NCI-H510A treated with DMSO at 0.1 percent for 48 hours (cell line): ENCODE data around the gene CFAP100.
A peak's percentile ranks its signal among the peaks of the same experiment; 100 is the strongest.

Experiments used
- DNase-seq: peaks from one replicate; lab custom pipeline; 2025; lab: John Stamatoyannopoulos, UW

Gene CFAP100

DNA sequence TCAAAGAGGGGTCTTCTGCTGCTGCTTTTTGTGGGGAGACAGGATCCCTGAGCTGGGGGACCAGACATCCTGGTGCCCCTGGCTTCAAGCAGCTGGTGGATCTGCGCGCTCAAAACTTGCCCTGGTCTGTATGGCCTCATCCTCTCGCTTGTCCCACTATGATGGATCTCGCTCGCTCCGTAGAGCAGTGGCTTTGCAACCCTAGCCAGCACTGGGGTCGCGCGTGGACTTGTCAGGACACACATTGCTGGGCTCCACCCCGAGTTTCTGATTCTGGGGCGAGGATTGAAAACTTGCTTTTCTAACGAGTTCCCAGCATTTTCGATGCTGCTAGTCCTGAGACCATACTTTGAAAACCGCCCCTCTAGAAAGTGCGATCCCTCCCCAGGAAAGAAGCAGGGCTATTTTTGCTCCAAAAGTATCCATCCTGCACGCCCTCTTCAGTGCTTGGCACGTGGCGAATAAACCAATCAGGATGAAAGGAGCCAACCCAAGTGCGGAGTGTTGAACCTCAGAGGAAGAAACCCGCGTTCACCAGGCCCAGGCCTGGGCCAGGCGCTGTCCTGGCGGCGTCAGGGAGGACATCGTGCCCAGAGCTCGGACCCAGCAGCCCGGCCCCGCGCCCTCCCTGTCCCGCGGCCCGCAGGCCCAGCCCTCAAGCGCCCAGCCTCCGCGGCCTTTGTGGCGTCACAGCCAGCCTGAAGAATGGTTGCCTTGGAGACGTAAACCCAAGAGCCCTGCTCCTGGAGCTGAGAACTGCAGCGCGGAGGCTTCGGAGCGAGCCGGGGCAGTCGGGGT lies at the start of gene CFAP100:
Gene CFAP100, plus strand, starts transcription at position 731 of the 798 bp plus-strand sequence. CDS start 1,092 bp downstream, outside the sequence.
- DNase-seq, result peak; percentile 19

DNA sequence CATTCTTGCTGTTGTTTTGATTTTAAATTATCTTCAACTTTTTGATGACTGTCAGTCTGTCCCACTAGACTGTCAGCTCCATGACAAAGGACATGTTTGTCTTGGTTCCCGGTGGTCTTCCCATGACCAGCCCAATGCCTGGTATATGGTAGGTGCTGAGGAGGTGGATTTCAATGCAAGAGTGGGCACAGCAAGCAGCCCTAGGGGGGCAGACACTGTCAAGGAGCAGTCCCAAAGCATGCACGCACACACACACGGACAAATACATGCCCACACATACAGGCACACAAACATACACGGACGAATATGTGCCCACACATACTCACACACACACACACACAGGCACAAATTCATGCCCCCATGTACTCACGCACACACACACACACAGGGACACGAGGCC lies 49.5 kb upstream of the CFAP100 start:
- DNase-seq, result no peak

DNA sequence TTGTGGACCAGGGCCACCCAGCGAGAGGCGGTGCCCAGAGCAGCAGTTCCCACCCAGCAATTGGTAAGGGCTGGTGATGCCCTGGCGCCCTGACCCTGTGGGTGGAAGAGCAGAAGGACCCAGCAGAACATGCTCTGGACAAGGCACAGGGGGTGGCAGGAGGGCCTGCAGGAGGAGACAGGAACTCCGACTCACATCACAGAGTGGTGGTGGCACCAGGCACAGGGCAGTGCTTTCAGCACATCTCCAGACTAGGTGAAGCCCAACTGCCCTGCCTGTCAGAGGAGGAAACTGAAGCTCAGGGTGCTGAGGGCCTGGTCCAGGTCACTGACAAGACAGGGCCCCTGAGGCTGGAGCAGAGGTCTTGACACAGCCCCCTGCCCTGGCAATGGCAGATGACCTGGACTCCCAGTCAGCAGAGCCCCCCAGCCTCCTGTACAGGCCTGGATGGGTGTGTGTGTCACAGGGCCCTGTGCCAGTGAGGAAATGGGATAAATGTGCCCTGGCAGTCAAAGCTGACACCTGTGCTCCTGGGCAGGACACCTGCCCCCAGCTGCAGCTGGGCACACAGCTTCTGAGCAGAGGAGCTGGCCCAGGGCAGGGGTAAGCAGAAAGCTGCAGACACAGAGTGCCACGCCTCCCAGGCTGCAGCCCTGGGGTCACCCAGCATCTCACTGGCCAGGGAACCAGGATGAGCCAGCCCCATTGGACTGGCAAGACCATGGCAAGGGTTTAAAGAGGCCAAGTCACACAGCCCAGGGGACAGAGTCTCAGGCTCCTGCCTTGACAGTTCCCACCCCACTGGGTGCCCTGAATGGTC lies 48.9 kb upstream of the CFAP100 start:
- no peak for DNase-seq

DNA sequence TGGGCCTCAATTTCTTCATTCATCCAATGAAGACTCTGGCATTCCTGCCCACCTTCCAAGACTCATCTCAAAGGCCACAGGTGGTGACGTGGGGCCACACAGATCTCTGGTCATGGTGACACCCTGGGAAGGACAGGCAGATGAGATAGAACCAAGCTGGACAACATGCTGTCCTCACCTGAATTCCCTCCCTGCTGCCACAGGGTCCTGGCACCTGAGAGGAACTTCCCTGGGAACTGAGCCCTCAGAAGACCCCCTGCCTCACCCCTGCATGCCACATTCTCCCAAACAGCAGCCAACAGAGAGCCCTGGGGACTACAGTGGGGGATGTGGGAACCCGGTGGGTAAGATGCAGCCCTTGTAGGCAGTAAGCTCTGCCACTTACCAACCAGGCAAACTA lies 48.2 kb upstream of the CFAP100 start:
- DNase-seq, result no peak

DNA sequence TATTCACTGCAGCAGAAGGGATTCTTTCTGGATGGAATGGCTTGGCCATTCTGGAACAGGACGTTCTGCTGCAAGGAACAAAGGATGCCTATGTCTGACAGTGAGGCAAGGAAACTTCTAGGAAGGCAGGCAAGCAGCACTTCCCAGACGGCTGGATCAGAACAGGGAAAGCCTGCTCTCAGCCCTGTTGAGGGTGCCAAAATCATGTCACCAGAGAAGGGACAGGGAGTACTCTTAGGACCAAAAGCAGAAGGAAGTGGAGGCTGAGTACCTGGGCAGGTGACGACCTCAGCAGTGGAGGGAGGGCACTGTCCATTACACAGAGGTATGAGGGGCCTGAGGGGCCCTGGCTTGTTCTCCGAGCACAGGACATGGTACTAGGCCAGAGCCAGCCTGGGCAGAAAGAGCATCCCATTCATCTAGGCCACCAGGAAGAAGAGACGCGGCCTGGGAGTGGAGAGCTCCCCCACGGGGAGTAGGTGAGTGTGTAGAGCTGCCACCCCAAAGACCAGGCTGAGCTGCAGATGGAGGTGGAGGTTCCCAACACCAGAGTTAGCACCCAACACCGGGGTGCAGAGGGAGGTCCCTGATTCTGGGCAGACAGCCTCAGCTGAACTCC lies 47.1 kb upstream of the CFAP100 start:
- DNase-seq, result no peak

DNA sequence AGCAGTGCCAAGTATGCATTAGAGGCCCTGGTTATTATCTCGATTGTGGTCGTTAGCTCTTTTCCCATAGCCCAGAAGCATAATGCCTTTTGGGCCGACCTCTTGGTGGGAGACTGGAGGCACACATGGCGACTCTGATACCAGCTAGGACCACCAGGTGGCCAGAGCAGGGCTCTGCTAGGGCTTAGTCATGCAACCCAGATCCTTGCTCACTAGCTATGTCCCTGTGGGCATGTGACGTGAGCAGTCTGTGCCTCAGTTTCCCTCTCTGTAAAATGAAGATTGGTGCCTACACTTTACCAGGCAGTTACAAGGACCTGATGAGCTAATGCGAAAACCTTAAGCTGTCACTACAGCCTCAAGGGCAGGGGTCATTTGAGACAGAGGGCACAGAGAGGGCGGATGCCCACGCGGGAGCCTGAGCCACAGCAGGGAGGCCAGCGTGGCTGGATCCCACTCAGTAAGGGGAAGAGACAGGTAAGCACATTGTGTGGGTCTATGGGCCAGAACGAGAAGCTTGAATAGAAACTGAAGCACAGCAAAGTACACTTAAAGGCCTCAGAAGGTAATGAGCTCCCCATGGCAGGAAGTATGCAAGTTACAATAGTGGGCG lies 46.3 kb upstream of the CFAP100 start:
- DNase-seq, result no peak

DNA sequence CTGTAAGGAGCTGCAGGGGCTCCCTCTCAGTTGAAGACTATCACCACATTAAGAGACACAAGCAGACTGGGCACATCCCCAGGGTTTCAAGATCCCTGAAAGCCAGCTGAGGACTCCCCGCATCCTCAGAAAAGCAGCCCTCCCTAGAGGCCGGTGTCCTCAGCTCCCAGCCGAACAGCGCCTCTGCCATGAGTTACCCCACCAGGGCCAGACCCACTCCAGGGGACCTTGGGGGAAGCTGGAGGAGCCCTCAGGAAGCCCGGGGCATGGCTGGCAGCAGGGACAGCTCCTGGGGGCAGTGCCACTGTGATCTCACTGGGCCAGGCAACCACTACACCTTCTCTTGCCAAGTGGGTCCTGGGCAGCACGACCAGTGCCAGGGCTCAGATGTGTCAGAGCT lies 45.6 kb upstream of the CFAP100 start:
- no peak for DNase-seq

DNA sequence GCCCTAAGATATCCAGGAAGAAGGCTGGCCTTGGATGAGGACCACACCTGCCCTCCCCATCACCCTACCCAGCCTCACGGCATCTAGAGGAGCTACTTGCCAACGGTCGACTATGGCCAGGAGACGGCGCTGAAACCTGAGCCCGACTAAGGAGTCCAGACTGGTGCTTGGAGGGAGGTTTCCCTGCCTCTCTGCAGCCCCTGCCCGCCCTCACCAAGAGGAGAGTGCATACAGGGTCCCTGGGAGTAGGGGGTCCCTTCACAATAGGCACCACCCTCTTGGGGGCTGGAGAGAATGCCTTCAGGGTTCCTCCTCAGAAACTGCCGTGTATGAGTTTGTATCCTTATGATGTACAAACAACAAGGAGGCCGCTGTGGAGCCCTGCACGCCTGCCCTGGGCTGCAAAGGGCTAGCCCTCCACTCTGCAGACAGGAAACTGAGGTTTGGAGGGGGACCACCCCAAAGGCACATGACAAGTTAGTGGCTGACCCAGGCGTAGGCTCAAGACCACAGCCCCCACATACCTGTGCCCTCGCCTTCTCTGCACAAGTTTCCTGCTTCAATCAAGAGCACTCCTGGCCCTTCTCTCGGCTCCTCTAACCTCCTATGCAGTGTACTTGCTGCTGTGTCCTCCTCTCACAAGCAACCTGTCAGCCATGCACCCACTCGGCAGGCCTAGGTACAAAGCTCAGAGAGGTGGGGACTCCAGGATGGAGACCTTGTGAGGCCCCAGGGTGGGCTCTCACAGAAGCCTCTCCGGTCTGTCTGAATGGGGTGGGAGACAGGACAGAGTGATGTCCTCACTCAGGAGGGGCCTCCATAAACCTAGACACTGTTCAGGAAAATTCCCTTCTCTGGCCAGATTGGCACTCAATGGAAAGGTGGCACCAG lies 44.9 kb upstream of the CFAP100 start:
- DNase-seq, result no peak

DNA sequence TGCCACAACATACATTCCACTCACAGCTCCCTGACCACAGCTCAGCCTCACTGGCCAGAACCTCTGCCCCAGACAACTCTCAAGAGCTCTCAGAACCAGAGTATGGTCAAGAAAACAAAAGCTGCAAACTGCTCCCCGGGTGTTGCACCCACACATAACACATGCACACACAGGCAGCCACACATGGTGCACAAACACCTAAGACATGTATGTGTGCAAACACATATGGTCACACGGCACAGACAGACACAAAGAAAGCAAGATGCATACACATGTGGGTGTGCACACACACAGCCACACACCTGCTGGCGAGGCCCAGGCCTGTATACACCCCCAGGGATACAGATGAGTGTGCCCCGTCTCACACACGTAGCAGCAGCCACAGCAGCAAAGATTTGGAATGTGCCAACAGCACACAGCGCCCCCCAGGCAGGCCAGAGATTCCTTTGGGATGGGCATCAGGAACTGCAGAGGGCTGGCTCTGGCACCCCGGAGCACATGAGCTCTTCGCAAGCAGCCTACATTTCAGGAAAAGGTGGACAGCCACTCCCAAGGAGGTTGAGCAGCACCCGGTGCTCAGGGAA lies 44.1 kb upstream of the CFAP100 start:
- no peak for DNase-seq

DNA sequence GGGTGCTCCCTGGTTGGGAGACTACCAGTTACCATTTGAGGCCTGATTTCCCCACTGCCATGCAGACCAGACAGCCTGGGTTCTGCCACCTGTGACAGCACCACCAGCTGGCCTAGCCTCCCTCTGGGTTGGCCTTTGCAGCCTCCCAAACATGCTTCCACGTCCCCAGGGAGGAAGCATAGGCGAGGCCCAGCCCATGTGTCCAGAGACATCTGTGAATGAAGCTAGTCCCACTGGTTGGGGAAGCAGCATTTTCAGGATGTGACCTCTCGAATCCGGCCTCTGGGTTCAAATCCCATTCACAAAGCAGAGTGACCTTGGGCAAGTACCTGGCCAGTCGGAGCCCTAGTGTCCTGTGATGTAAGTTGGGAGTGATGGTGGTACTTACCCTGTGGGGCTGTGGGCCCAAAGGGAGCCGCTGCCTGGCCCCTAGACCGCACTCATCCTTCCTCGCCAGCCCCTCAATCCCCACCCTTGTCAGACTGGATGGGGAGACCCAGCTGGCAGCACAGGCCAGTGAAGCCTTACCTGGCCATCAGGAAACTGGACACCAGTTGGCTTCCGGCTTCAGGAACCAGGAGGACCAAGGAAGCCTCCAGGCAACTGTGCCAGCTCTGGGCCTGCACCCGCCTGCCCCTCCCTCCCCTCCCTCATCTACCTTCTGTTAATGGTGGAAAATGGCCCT lies 43.5 kb upstream of the CFAP100 start:
- DNase-seq, result no peak

DNA sequence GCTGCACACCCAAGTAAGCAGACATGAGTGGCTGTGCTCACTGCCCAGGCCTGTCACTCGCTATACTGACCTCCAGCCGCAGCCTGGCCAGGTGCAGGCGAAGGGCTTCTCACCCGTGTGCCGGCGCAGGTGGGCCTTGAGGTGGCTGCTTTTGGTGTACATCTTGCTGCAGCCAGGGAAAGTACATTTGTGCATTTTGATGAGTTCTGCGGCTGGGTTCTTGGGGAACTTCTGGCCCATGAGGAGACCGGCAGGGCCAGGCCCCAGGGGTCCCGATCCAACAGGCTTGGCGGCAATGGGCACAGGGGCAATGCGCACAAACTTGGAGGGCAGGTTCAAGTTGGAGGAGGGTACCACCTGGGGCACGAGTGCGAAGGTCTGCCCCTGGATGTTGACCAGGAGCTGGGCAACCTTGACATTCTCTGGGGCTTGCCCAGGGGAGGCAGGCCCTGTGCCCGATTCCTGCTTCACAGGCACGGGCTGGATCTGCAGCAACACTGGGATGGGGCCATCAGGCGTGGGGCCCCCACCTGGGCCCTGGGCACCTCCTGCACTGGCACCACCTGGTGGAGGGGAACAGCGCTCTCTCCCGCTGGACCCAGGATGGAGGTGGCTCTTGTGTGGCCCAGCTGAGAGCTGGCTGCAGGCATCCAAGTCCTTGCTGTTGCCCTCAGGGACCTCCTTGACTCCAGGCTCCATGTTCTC lies 42.8 kb upstream of the CFAP100 start:
- no peak for DNase-seq

DNA sequence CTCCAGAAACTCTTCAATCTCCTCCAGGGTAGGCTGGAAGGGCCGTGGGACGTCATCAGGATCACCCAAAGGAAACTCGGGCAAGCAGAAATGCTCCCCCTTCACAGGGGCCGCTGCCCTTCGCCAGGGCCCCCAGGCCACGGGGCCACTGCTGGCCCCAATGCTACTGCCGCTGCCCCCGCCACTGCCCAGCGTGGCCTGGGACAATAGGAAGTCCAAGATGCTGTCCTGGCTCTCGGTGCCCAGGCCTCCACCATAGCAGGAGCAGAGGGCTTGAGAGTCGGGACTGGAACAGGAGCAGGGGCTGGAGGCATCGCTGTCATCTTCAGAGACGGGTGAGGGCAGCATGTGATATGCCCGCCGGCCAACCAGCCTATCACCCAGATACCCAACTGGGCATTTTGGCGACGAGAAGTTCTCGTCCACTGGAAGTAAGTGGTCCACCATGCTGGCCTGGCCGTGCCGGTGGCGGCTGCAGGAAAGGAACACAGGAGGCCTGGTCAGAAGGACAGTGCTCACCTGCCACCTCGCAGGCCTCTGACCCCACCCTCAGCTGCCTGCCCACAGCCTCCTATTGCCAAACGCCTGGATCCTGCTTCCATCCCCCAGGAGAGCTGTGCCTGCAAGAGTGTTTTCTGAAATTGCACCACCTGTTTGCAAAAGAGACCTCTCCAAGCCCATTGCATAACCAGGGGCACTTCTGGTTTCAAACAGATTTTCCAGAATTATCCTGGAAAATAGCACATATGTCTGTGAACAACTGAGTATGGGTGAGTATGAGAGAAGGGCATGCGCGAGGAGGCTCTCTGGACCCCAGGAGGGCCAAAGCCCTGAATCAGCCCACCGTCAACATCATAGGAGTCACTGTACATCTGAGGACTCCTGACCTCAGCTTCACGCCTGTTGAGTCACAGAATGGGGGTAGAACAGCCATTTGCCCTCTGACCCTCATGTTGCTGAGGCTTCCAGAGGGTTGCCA lies 41.9 kb upstream of the CFAP100 start:
- DNase-seq, result no peak

DNA sequence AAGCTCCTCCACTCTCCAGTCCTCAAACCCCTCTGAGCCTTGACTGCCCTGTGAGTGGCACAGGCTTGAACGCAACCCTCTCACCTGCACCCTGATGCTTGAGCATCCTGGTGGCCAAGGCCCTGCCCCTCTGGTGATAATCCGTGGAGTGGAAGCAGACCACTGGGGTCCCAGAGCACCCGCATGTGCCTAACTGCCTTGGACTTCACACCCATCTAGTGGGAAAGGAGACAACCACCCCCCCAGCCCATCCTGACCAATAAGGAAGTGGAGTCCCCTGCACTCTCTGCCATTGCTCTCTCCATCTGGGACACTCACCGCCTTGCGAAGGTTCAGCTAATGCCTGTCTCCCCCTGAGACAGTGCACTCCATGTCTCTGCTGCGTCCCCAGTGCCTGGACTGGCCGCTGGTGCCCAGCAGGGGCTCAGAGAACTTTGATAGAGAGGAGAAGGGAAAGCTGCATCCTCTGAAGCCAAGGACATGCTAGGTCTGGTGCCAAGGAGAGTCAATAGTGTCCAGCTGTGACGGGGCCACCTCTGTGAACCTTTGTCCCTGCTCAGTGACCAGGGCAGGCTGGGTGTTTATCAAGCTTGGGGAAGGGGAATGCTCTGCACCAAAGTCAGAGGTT lies 40.9 kb upstream of the CFAP100 start:
- no peak for DNase-seq

DNA sequence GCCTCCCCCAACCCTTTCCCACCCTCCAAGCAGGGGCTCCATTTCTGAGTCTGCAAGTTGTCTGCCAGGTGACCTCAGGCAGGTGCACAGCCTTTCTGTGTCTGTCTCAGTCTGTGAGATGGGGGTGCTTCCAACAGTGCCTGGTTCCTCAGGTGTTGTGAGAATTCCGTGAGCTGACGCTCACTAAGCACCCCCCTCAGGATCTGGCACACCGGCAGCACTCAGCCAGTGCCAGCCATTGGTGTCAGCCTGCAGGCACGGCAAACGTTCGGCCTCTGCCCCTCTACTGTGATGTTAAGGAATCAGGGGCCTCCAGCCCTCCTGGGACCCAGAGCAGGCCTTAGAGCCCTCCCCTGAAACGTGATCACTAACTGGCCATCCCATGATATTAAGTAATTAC lies 39.9 kb upstream of the CFAP100 start:
- DNase-seq, result no peak

DNA sequence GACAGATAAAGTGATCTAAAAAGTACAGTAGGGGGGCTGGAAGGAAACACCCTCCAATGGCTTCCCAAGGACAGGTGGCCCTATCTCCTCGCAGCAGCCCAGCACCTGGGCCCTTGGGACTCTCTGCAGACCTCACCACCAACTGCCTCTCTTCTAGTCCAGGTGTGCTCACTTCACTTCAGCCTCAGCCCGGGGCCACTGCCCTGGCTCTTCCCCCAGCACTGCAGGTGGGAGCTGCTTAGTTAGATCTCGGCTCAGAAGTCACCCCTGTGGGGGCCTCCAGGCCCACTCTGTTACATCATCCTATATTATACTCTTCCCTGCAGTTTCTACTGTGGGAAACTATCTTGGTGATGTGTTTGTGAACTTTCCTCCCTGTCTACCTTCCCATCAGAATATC lies 39.5 kb upstream of the CFAP100 start:
- DNase-seq, result peak; percentile 13

DNA sequence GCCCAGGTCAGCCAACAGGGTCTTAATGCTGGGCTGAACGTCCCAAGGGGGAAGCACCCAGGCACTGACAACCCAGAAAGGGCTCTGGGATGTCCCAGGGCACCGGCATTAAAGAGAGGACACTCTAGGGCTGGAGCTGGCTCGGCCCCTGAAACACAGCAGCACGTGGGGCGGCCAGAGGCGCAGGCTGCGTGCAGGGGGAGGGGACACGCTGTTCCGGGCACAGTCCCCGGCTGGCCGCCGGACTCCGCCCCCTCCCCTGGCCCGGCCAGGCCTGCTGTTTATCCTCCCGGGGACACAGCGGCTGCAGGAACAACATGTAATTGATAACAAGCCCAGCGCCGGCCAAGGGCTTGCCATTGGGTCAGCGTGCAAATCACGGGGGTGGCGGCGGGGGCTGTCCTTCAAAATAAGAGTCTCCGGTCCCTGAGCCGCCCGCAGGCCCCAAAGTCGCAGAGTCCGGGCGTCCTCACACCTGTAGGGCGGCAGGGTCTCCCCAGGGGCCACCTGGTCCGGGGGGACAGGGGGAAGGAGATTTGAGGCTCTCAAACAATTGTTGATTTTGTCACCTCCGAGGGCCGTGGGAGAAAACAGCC lies 38.8 kb upstream of the CFAP100 start:
- DNase-seq, result no peak

DNA sequence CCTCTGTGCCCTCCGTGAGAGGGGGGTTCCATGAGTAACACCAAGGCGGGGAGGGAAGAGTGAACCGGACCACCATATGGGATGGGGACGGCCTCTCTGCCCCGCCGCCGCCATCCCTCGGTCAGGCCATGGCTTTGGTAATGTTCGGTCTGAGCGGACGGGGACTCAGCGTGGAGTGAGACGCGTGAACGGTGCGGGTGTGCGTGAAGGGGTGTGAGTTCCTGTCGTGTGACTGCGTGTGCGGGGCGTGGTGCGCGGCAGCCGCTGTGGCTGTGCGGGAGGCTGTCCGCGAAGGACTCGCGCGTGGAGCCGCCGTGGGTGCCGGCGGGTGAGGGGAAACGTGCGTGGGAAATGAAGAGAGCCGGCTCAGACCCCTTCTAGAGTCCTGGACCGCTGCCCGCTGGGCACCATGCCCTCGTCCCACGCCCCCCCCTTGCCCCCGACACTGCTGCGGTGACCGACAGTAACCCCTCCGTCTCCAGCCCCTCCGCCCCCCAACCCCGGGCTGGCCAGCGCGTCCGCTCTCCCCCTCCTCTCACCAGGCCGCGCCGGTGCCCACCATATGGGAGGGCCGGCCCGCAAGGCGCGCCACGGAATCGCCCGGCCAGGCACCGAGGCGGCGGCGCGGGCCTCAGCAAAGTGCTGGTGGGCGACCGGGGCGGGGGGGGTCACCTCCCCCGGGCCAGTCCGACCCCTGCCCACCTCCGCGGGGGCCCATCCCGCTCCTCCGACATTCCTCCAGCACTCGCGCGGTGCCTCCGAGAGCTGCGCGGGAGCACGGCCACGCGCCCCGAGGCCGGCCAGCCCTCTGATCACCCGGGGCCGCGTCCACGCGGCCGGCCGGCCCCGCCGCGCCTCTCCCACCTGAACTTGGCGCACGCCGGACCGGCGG lies 38.1 kb upstream of the CFAP100 start:
- no peak for DNase-seq
